Suprapubic skin (tissue), 3 donors: Measurements from ENCODE around the gene VAV2.

Experiments
- EP300 ChIP-seq: sonication (generic); formaldehyde crosslinking; IDR thresholded peaks from one replicate; pipeline ENCODE4 v1.6.1; 2017; ENCODE audit warnings: antibody characterized with exemption
- POLR2A ChIP-seq, 2 donors: fragments of 450-650 bp; IDR thresholded peaks; one replicate each; pipeline ENCODE4 v1.6.1; 2017; ENCODE audit warnings: antibody characterized with exemption in 2 of 2, mild to moderate bottlenecking in 2 of 2, moderate library complexity in 2 of 2
- TF ChIP-seq, protein P1 (sequence below), 2 donors: fragments of 200-600 bp in 1 of 2; fragments of 450-650 bp in 1 of 2; sonication (generic) in 1 of 2; IDR thresholded peaks; one replicate each; pipeline ENCODE4 v1.5.1; 2016 to 2019; ENCODE audit warnings: antibody characterized with exemption in 2 of 2, mild to moderate bottlenecking in 1 of 2, moderate library complexity in 1 of 2

DNA sequence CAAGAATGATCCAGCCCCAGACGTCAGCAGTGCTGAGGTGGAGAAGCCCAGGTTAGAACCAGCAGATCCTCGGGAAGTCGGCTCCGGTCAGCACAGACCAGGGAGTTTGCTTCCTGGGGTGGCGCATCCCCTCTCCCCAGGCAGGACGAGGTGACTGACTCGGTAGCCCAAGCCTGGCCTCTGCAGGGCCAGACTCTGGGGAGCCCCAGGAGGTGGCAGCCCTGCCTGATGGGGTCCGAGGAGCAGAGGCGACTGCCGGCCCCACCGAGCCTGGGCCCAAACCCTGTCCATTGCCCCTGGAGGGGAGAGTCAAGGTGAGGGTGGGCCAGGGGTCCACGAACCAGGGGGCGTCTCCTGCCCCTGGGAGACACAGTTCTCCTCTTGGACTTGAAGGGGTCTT is 201.1 kb downstream of the VAV2 start:
- TF ChIP-seq, protein P1, sequence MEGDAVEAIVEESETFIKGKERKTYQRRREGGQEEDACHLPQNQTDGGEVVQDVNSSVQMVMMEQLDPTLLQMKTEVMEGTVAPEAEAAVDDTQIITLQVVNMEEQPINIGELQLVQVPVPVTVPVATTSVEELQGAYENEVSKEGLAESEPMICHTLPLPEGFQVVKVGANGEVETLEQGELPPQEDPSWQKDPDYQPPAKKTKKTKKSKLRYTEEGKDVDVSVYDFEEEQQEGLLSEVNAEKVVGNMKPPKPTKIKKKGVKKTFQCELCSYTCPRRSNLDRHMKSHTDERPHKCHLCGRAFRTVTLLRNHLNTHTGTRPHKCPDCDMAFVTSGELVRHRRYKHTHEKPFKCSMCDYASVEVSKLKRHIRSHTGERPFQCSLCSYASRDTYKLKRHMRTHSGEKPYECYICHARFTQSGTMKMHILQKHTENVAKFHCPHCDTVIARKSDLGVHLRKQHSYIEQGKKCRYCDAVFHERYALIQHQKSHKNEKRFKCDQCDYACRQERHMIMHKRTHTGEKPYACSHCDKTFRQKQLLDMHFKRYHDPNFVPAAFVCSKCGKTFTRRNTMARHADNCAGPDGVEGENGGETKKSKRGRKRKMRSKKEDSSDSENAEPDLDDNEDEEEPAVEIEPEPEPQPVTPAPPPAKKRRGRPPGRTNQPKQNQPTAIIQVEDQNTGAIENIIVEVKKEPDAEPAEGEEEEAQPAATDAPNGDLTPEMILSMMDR (IDR thresholded peaks at IDR 0.05), result no peak
- TF ChIP-seq POLR2A (IDR thresholded peaks at IDR 0.05), result no peak
- no peak for TF ChIP-seq EP300
